ENCODE measurements around the gene CYTL1.

The CYTL1 gene

DNA sequence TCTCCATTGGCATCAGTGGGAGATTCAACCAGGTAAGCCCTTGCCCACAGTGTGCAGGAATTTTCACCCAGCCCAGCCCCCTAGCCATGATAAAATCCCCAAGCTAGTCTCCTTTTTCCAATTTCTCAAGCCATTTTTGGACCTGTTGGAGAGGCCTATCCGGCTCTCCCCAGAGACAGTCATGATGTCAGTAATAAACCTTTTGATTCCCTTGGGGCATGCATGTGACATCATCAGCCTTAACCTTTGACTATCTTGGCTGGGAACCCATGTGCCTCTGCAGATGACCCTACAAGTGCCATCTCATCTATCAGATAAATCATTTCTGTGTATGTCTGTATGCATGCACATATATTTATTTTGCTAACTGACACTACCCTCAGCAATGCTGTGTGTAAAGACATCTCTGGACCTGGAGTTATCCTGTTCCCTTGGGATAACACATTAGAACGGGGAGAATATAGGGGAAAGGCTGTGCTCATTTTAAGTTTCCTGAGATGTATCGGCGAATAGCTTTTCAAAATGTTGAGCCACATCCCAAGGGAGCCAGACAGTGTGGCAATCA, 51.0 kb downstream of the CYTL1 start:
- no peak for DNase-seq (ENCODE audit: low spot score)

All from cerebellar cortex (tissue), 1 donor.